GM19193 (cell line): ENCODE measurements around the gene PARD3.

Experiments used
- POLR2A ChIP-seq: IDR thresholded peaks from 4 replicates; pipeline ENCODE4 v1.6.1; 2011; ENCODE audit not compliant: insufficient read depth, insufficient read length; ENCODE audit errors: extremely low read depth

The PARD3 gene

GRCh38 chr10:34347131-34347530 lies 468.0 kb downstream of the PARD3 start:
- no peak for TF ChIP-seq POLR2A

- no peak for TF ChIP-seq POLR2A
Measured at GRCh38 chr10:34346516-34347100, 468.5 kb downstream of the PARD3 start.

GRCh38 chr10:34345383-34345782 lies 469.7 kb downstream of the PARD3 start:
- TF ChIP-seq POLR2A = no peak

GRCh38 chr10:34343764-34344163 lies 471.3 kb downstream of the PARD3 start:
- TF ChIP-seq POLR2A = no peak

GRCh38 chr10:34341473-34341872 lies 473.6 kb downstream of the PARD3 start:
- TF ChIP-seq POLR2A = no peak

GRCh38 chr10:34340934-34341333 lies 474.2 kb downstream of the PARD3 start:
- no peak for TF ChIP-seq POLR2A

GRCh38 chr10:34339816-34340553 lies 475.1 kb downstream of the PARD3 start:
- no peak for TF ChIP-seq POLR2A

- no peak for TF ChIP-seq POLR2A
Measured at GRCh38 chr10:34337917-34338316, 477.2 kb downstream of the PARD3 start.

GRCh38 chr10:34335960-34336690 lies 479.0 kb downstream of the PARD3 start:
- no peak for TF ChIP-seq POLR2A

- TF ChIP-seq POLR2A = no peak
Measured at GRCh38 chr10:34334908-34335307, 480.2 kb downstream of the PARD3 start.

GRCh38 chr10:34333513-34333912 lies 481.6 kb downstream of the PARD3 start:
- no peak for TF ChIP-seq POLR2A

- no peak for TF ChIP-seq POLR2A
Measured at GRCh38 chr10:34327184-34327583, 487.9 kb downstream of the PARD3 start.

GRCh38 chr10:34323192-34323591 lies 491.9 kb downstream of the PARD3 start:
- TF ChIP-seq POLR2A = no peak

GRCh38 chr10:34320265-34320664 lies 494.8 kb downstream of the PARD3 start:
- no peak for TF ChIP-seq POLR2A

GRCh38 chr10:34319197-34319846 lies 495.8 kb downstream of the PARD3 start:
- no peak for TF ChIP-seq POLR2A
